Testis (tissue), 3 donors: Measurements from ENCODE around the gene MINDY3. TPM values are rescaled to one million over a fixed set of nuclear protein-coding genes. Genes with fewer than 3 reads are reported as not detected.

Source experiments
- DNase-seq: peaks from one replicate; pipeline ENCODE4 v3.0.0-alpha.2; 2019
- H3K27ac ChIP-seq, 2 donors: fragments of 200-600 bp; sonication (generic); one replicate each; pipeline ENCODE4 v1.5.1; 2019
- H3K27me3 ChIP-seq: fragments of 200-600 bp; sonication (generic); one replicate; pipeline ENCODE4 v1.5.1; 2019
- H3K36me3 ChIP-seq: fragments of 200-600 bp; sonication (generic); one replicate; pipeline ENCODE4 v1.5.1; 2017; ENCODE audit warnings: low read depth; ENCODE audit errors: missing control alignments
- H3K4me1 ChIP-seq: fragments of 200-600 bp; sonication (generic); one replicate; pipeline ENCODE4 v1.5.1; 2019
- H3K4me3 ChIP-seq, 2 donors: fragments of 200-600 bp; sonication (generic); one replicate each; pipeline ENCODE4 v1.5.1; 2017 to 2019
- H3K9me3 ChIP-seq: fragments of 200-600 bp; sonication (generic); one replicate; pipeline ENCODE4 v1.5.1; 2017
- CTCF ChIP-seq, 3 experiments: fragments of 450-650 bp in 2 of 3; fragments of 200-600 bp in 1 of 3; sonication (generic) in 1 of 3; IDR thresholded peaks; one replicate each; pipeline ENCODE4 v1.5.1; 2016 to 2019; ENCODE audit warnings: antibody characterized with exemption in 3 of 3, mild to moderate bottlenecking in 2 of 3, moderate library complexity in 1 of 3
- POLR2A ChIP-seq: fragments of 450-650 bp; IDR thresholded peaks from one replicate; pipeline ENCODE4 v1.6.1; 2017; ENCODE audit warnings: antibody characterized with exemption, mild to moderate bottlenecking, moderate library complexity
- WGBS, 2 donors: methylation state at CpG; one replicate each; pipeline ENCODE4 v1.1.5; 2018; 5-methylcytosine and 5-hydroxymethylcytosine counted together
- intact Hi-C: fragments of 100-400 bp; cut with DNase I; formaldehyde crosslinking; loops from one replicate; pipeline ENCODE4 v1.15.1; 2023; ENCODE audit warnings: low total_unique reads
- polyA plus RNA-seq: library from polyadenylated mRNA; stranded (reverse); fragments of 350-450 nt; fragmentation: Illumina TruSeq; extraction: RNeasy Lipid Tissue Mini Kit (QIAGEN cat#74804); gene quantifications from one replicate; pipeline ENCODE4 v1.2.3, GENCODE V29; 2014; ENCODE audit warnings: low read depth, low replicate concordance; ENCODE audit not compliant: insufficient read depth
- total RNA-seq, 2 donors: library from RNA; depleted of rRNA; stranded (reverse); fragments of >200 nt; gene quantifications; one replicate each; pipeline ENCODE4 v1.2.3, GENCODE V29; 2016

Gene MINDY3
- total and polyA plus RNA-seq, 3 donors from 2014 or later = 33.9 to 39.8 (median 39.6) TPM

GRCh38 chr10:15865304-15865703 lies 5.0 kb upstream of the MINDY3 start:
- intact Hi-C loops = no loop called here
- Histone ChIP-seq H3K27ac (no peak overlapping the region), H3K4me1 (no peaks in the 10 kb centered on the region), H3K36me3 (no peaks in the 10 kb centered on the region), H3K4me3 (no peak overlapping the region), H3K27me3 (no peaks in the 10 kb centered on the region), H3K9me3 (no peaks in the 10 kb centered on the region)
- TF ChIP-seq CTCF (IDR thresholded peaks at IDR 0.05) (no peak), POLR2A (no peak)
- 85 to 96% methylated on average over 7 of the region's 7 CpGs for WGBS, 2 donors
- DNase-seq = no peak

- DNase-seq = no peak
- Histone ChIP-seq H3K4me1 (no peaks in the 10 kb centered on the region), H3K27me3 (no peaks in the 10 kb centered on the region), H3K9me3 (no peaks in the 10 kb centered on the region), H3K4me3 (no peak overlapping the region), H3K27ac (no peak overlapping the region), H3K36me3 (no peaks in the 10 kb centered on the region)
- TF ChIP-seq POLR2A = no peak
- no peak for TF ChIP-seq CTCF (IDR thresholded peaks at IDR 0.05)
- intact Hi-C loops = no loop called here
- 82 to 89% methylated on average over 2 of the region's 2 CpGs for WGBS, 2 donors
Observed at GRCh38 chr10:15864419-15864818, 4.1 kb upstream of the MINDY3 start.

- no peak for DNase-seq
- no peak overlapping the region for H3K27ac ChIP-seq
- no peaks in the 10 kb centered on the region for H3K9me3 ChIP-seq
- H3K36me3 ChIP-seq = no peaks in the 10 kb centered on the region
- peaks cover 6% of the 10 kb centered on the region for H3K4me1 ChIP-seq
- no peak overlapping the region for H3K4me3 ChIP-seq
- H3K27me3 ChIP-seq = no peaks in the 10 kb centered on the region
- intact Hi-C loops = no loop called here
- TF ChIP-seq POLR2A = no peak
- no peak for TF ChIP-seq CTCF (IDR thresholded peaks at IDR 0.05)
Observed at GRCh38 chr10:15863733-15864132, 3.4 kb upstream of the MINDY3 start.

- TF ChIP-seq CTCF (IDR thresholded peaks at IDR 0.05) (no peak), POLR2A (no peak)
- H3K4me3 ChIP-seq = no peak overlapping the region
- H3K27ac ChIP-seq = no peak overlapping the region
- WGBS, 2 donors = 94 to 100% methylated on average over 1 of the region's 1 CpG
- intact Hi-C loops = no loop called here
- H3K4me1 ChIP-seq = peaks cover 10% of the 10 kb centered on the region
- no peaks in the 10 kb centered on the region for H3K27me3 ChIP-seq
- DNase-seq = no peak
- no peaks in the 10 kb centered on the region for H3K9me3 ChIP-seq
- H3K36me3 ChIP-seq = no peaks in the 10 kb centered on the region
Observed at GRCh38 chr10:15863323-15863722, 3.0 kb upstream of the MINDY3 start.

GRCh38 chr10:15860692-15861201 lies 440 bp upstream of the MINDY3 start:
- Histone ChIP-seq H3K4me3 (peak overlapping the region; percentile 71 to 97), H3K36me3 (no peaks in the 10 kb centered on the region), H3K27me3 (no peaks in the 10 kb centered on the region), H3K4me1 (peaks cover 14% of the 10 kb centered on the region), H3K9me3 (no peaks in the 10 kb centered on the region), H3K27ac (peak overlapping the region; percentile 48 to 68)
- WGBS, 2 donors = 28 to 33% methylated on average over 8 of the region's 8 CpGs
- no peak for DNase-seq
- TF ChIP-seq CTCF (IDR thresholded peaks at IDR 0.05) = no peak
- TF ChIP-seq POLR2A = no peak
- intact Hi-C loops = no loop called here
